GM21737 (cell line): ENCODE measurements around the gene QPRT.
"Not testable (repeated sequence)": the region's sequence is repeated elsewhere in the genome, so short reads cannot be mapped to it uniquely, and the experiment has no call there.

ENCODE experiments used
- ATAC-seq: cut with Tn5 transposase; IDR thresholded peaks from one replicate; pipeline ENCODE4 v1.9.1; 2021; ENCODE audit warnings: mild to moderate bottlenecking, moderate library complexity; ENCODE audit not compliant: unreplicated experiment

The QPRT gene

DNA sequence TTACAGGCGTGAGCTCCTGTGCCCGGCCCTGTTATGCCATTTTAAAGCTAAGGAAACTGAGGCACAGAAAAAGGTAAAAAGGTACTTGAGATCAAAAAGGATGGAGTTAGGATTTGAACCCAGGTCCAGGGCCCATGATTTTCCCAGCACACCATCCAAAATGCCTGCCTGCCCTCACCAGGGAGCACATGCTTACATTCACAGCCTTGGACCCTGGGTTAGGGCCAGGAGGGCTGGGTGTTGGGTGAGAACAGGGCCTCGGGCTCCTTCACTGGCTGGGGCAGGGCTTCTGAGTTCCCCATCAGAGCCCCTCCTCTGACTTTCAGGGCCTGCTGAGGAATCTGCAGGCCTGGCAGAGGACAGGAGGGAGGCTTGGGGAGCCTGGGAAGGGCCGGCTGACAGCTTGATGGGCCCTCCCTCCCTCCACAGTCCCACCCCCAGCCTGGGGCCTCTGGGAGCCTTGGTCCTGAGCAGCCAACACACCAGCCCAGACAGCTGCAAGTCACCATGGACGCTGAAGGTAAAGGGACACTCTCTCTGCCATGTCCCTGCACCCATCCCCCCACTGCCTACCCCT is at the start of gene QPRT:
Gene QPRT, plus strand, starts transcription at position 490 of the 577 bp plus-strand sequence. Its CDS starts 18 bp downstream, at position 508.
- no peak for ATAC-seq

GRCh38 chr16:29629318-29629717 is 49.7 kb upstream of the QPRT start:
- ATAC-seq, result not testable (repeated sequence)

DNA sequence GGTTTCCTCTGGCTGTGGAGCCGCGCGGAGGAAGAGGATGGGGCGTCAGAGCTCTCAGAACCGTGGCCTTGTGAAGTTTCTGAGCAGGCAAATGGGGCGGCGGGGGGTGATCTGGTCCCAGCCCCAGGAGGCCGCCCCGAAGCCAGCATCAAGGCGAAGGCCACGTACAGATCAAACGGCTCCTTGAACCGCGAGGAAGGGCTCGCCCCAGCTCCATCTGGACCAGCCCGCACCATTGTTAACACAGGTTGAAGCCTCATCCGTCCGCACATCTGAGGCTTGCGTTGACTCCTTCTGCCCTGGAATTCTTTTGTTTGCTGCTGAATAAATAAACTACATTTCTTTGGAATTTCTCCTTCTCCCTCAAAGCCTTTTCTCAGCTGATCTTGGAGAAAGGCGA is 47.3 kb upstream of the QPRT start:
- not testable (repeated sequence) for ATAC-seq

- ATAC-seq, result not testable (repeated sequence)
Observed at GRCh38 chr16:29635902-29636301, 43.1 kb upstream of the QPRT start.

- ATAC-seq, result not testable (repeated sequence)
Observed at GRCh38 chr16:29636368-29636767, 42.6 kb upstream of the QPRT start.

GRCh38 chr16:29638751-29639150 is 40.2 kb upstream of the QPRT start:
- not testable (repeated sequence) for ATAC-seq

- ATAC-seq, result no peak
Observed at GRCh38 chr16:29641561-29641960, 37.4 kb upstream of the QPRT start.

- no peak for ATAC-seq
Observed at GRCh38 chr16:29643596-29643995, 35.4 kb upstream of the QPRT start.

DNA sequence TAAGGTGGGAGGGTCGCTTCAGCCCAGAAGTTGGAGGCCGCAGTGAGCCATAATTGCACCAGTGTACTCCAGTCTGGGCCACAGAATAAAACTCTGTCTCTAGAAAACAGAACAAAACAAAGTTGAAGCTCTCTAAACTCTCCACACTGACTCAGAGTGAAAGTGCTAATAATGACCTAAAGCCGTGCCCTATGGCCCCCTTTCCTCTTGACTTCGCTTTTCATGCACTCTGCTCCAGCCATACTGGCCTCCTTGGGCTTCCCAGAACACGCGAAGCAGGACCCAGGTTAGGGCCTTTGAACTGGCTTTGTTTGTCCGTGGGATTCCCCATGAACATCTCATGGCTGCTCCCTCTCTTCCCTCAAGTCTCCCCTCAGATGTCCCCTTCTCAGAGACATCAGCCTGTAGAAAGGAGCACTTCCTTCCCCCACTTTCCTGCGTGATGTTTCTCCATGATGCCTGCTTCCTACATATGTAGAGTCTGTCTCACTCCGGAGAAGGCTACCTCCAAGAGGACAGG is 34.6 kb upstream of the QPRT start:
- ATAC-seq, result peak; percentile 67

GRCh38 chr16:29644973-29645693 is 33.8 kb upstream of the QPRT start:
- ATAC-seq, result peak; percentile 24

DNA sequence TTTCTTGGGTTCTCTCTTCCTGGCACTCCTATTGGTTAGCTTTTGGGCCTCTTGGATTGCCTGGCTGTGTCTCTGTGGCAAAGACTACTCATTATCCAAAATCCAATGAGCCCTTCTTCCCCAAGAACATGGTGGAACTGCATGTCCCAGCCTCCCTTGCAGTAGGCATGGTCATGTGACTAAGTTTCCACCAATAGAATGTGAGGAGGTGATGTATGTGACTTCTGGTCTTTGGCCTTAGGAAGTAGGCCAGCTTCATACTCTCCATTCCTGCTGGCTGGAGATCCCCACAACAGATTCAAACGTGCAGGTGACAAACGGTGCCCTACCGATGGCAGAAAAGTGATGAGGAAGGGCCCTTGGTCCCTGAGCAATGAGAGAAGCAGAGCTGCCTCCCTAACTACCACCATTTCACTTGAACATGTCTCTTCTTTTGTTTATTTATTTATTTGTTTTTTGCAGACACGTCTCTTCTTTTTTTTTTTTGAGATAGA is 33.2 kb upstream of the QPRT start:
- peak; percentile 43 for ATAC-seq

GRCh38 chr16:29646947-29647346 is 32.0 kb upstream of the QPRT start:
- no peak for ATAC-seq

- ATAC-seq, result no peak
Observed at GRCh38 chr16:29649588-29650494, 29.1 kb upstream of the QPRT start.

- no peak for ATAC-seq
Observed at GRCh38 chr16:29650771-29651170, 28.2 kb upstream of the QPRT start.

GRCh38 chr16:29651774-29652349 is 27.1 kb upstream of the QPRT start:
- no peak for ATAC-seq

GRCh38 chr16:29653471-29653870 is 25.5 kb upstream of the QPRT start:
- no peak for ATAC-seq

DNA sequence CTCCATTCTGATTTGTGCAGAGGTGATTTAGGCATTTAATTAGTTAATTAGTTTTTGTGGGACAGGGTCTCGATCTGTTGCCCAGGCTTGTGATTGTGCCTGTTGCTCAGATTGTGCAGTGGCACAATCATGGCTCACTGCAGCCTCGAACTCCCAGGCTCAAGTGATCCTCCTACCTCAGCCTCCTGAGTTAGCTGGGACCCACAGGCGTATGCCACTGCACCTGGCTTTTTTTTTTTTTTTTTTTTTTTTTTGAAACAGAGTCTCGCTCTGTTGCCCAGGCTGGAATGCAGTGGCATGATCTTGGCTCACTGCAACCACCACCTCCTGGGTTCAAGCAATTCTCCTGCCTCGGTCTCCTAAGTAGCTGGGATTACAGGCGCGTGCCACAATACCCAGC is 25.1 kb upstream of the QPRT start:
- ATAC-seq, result not testable (repeated sequence)

DNA sequence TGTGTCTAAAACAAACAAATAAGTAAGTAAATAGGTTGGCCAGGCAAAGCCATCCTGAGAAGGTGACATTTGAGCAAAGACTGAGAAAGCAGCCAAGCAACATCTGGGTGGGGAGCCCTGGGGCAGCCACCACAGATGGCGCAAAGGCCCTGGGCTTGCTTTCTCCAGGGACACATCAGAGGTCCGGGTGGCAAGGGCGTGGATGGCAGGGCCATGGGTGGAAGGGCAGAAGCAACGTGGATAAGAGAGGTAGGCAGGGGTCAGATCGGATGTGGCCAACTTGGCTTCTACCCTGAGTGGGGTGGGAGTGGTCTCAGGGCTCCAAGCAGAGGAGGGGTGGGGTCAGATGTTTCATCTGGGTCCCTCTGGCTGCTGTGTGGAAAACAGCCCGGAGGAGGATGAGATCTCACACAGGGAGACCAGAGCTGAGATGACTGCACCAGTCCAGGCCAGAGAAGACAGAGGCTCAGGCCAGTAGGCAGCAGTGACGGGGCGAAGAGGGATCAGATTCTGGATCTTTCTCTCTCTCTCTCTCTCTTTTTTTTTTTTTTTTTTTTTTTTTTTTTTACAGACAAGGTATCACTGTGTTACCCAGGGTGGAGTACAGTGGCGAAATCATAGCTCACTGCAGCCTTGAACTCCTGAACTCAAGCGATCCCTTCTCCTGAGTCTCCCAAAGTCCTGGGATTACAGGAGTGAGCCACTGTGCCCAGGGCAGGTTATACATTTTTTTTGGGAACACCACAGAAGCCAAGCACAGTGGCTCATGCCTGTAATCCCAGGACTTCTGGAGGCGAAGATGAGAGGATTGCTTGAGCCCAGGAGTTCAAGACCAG is 22.1 kb upstream of the QPRT start:
- no peak for ATAC-seq

DNA sequence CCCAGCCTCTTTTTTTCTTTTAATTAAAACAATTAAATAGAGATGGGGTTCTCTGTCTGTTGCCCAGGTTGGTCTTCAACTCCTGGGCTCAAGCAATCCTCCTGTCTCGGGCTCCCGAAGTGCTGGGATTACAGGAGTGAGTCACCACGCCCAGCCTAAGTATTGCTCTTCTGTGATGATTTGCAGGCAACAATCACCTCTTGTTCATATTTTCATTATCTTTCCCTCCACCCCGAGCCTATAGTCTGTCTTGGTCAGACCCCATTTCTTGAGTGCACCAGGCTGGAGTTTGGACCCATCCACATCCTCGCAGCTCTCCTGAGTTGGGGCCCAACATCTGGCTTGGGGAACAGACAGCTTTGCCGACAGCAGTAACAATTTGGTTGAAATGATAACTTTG is 20.3 kb upstream of the QPRT start:
- ATAC-seq, result no peak
